Activated CD4-positive, alpha-beta T cell treated with anti-CD3 and anti-CD28 coated beads, Interleukin-2, amount 50 U/mL, for 1 hour (primary cell): ENCODE measurements around the gene EVPL.
"Not testable (repeated sequence)": the region's sequence is repeated elsewhere in the genome, so short reads cannot be mapped to it uniquely, and the experiment has no call there.

Source experiments
- DNase-seq: peaks from one replicate; pipeline ENCODE4 v3.0.0-alpha.2; 2020

Gene EVPL

DNA sequence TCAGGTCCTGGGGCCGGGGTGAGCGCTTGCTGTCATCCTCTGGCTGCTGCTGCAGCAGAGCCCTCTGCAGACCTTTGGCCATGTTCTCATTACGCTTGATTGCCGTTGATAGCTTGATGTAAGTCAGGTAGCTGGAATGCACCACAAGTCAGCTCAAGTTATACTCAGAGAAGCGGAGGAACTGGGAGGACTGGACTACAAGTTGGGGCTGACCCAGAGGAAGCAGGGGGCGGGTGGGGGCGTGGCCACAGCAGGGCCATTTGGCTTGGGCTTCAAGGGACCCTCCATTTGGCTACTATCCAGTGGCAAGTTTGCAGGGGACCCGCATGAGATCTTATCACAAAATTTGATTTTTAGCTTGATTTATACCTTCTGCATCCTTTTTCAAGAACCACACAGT lies 19.0 kb upstream of the EVPL start:
- no peak for DNase-seq

DNA sequence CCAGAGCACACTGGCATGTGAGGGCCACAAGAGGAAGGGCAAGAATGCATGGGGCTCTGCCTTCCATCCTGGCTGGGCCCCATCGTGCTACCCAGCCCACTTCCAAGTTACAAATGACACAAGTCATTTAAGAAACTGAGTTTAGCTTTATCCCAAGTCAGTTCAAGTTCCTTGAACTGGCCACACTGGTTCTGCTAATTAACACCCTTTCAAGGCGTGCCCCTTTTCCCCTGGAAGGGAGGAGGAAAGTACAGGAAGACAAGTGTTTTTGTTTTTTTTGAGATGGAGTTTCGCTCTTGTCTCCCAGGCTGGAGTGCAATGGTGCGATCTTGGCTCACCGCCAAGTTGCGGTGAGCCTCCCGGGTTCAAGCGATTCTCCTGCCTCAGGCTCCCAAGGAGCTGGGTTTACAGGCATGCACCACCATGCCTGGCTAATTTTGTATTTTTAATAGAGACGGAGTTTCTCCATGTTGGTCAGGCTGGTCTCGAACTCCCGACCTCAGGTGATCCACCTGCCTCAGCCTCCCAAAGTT lies 17.4 kb upstream of the EVPL start:
- not testable (repeated sequence) for DNase-seq

DNA sequence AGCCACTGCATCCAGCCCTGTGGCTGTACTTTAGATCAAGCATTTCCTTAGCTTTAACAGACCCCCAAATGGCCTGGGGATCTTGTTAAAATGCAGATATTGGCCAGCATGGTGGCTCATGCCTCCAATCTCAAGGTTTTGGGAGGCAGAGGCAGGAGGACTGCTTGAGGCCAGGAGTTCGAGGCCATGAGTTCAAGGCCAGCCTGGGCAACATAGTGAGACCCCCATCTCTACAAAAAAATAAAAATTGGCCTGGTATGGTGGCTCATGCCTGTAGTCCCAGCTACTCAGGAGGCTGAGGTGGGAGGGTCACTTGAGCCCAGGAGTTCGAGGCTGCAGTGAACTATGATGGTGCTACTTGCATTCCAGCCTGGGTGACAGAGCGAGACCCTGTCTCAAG lies 15.8 kb upstream of the EVPL start:
- not testable (repeated sequence) for DNase-seq

DNA sequence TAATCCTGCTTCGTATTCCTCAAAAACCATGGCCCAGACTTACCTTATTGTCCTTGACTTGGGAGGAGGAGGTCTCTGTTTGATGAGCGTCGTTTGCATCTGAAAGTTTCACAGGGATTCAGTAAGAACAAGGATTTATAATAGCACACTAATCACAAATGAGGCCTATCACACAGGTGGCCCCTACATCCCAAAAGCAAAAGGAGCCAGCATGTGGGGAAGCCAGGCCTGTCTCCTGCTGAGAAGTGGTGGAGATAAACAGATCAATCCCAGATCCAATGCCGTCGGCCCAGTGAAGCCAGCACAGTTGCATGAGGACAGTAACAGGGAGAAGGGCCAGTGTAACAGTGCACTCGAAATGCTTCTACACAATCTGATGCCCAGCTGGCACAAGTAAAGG lies 13.3 kb upstream of the EVPL start:
- DNase-seq = no peak

DNA sequence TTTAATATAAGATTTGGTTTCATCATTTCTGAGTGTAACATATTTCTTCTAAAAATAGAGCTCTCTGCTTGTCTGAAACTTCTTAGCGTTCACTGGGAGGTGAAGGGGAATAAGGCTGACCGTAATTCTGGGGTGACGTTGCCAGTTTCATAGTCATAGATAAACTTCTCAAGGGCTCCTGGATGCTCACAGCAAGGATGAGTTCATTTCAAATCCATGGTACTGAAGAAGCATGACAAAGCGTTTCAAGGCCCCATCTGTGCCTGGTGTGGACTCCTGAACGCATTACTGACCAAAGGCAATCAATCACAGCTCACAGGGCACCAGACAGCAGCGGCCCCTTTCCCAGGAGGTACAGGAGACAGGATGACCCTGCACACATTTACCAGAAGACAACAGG lies 12.0 kb upstream of the EVPL start:
- DNase-seq = no peak

DNA sequence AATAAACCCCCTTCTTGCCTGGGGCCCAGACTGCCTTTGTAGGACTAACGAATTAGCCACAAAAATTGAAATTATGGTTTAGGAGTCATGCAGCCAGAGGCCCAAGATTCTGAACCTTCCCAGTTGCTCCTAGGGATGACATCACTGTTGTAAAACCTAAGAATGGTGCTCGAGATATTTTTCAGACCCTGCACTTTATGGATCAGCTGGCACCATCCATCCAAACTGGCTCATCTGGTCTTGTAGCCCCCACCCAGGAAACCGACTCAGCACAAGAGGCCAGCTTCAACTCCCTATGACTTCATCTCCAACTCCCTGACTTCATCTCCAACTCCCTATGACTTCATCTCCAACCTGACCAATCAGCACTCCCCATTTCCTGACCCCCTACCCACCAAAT lies 10.9 kb upstream of the EVPL start:
- DNase-seq = no peak

DNA sequence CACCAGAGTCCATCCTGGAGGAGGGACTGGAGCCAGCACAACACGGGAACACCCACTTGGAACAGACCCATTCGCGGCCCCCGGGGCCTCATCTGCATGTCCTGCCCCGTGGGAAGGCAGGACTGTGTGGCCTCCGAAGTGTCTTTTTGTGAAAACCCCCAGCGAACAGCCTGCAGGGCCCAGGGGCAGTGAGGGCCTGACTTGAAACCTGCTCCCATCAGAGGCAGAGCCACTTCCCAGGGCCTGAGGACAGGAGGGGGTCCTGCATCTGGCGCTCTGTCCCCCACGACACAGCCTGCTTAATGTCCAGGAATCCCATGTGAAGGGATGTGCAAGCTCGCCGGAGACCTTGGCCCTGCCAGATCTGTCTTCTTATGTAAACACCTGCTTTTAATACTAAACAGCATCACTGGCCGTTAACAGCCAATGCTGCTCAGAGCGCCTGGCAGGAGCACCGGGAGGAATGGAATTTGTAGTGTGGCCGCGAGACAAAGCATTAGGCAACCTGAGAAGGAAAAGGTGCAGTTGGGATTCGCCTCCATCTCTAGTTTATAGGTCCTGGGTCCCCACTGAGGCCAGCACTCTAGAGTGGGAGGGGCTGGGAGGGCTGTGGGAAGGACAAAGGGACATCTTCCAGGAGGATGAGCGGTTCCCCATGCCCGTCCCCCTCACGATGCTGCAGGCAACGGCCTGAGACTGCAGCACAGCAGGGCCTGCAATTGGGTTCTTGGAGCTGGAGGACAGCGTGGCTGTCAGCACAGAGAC lies 9.6 kb upstream of the EVPL start:
- DNase-seq = no peak

DNA sequence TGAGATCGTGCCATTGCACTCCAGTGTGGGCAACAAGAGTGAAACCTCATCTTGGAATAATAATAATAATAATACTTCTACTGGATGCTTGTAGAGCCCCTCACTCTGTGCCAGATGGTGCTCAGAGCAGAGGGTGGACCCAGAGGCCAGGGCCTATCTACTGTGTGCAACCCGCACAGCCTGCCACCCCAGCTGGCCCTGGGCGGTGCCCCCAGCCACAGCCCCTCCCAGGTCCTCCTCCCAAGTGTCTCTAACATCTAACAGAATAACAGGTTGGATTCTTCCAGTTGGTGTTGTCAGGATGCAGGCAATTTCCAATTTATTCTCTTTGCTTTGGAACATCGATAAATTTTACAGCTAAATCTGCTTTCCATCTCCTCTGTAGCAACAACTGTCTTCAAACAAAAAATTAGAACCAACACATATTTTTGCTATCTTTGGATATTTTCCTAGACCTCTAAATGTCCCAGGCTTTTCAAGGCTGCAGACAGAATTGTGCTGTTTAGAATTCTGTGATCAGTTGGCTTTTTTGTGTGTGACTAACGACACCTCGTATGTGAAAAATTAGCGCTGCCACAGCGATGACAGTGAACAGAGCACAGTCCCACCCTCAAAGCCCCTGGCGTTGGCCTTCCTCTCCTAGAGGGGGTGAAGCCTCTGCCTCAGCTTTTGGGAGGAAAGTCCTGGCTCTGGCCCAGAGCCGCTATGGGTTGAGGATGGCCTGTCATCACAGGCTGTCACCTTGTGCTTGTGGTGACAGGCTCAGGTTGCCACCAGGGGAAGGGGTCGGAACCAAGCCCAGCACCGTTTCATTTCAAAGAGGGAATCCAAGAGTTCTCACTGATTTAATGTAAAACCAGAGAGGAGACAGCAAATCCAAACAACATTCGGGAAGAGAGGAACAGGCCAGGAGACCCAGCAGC lies 7.6 kb upstream of the EVPL start:
- DNase-seq = no peak

DNA sequence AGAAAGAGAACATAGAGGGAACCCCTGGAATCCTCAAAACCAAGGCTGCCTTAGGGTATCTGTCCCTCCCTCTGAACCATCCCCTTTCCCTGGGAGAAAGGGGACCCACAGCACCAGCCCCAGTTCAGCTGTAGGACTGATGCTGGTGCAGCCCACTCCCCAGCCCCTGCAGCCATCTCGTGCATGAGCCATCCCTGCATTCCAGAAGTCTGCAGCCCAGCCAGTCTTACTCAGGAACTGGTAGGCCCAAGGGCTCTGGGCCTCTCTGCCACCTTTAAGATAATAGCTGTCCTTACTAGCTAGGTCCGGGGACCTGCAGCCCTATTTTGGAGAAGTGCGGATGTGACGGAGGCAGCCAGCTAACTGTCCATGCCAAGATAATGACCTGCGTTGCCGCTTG lies 6.0 kb upstream of the EVPL start:
- DNase-seq = no peak

DNA sequence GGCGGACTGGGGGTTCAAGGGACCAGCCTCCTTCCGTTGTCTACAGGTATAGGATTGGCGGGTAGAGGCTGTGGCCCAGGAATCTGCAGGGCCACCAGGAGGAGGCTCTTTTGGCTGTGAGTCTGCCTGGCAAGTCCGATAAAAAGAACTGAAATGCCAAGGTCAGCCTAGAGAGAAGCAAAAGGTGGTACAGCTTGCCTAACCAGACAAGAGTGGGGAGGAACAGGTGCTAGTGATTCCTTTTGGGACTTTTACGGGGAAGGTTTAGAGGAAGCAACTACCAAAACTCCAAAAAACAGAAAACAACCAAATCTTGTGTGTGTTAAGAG lies 5.6 kb upstream of the EVPL start:
- DNase-seq = no peak

DNA sequence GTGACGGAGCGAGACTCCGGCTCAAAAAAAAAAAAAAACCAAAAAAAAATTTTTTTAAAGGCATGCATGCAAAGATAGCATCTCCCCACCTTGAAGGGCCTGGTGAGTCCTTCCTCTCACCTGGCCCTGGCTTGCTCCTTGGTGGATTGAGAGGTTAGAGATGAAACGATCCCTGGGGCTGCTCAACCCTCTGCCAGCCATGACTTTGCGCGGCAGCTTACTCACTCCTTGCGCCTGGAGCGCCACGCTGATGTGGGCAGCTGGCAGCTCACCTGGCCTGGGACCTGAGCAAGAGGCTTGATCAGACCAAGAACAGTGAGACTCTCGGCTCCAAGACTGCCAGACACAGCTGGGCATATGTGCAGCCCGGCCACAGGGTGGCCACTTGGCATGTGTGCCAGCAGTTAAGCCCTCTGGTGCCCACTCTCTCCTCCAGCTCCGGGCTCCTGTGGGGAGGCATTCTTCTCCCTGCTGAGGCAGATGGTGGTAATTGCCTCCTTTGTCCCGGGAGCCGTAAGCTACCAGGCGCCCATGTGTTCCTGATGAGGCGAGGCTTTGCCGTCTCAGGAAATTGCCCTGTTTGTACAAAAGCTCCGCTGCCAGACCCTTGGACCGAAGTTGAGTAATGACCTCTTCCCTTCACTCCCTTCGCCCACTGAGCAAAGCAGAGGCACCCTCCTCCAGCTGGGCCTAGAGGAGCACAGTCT lies 5.1 kb upstream of the EVPL start:
- DNase-seq = no peak

DNA sequence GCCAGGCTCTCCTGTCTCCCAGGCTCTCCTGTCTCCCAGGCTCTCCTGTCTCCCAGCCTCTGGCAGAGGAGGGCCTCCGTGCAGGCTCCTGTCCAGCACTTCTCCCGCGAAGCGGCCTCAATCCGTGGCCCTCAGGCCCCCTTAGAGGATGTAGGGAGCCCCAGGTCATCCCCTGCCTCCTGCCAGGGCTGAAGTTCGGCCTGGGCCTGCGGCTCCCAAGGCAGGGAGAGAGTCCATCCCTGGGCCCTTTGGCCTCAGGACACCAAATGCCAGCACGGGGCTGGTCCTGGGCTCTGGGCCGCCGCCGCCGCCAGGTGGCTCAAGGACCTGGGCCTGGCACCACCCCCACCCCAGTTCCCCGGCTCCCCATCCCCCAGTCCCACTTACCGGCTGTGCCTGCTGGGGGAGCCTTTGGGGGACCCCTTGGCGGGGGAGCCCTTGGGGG lies 370 bp downstream of the EVPL start:
- no peak for DNase-seq

DNA sequence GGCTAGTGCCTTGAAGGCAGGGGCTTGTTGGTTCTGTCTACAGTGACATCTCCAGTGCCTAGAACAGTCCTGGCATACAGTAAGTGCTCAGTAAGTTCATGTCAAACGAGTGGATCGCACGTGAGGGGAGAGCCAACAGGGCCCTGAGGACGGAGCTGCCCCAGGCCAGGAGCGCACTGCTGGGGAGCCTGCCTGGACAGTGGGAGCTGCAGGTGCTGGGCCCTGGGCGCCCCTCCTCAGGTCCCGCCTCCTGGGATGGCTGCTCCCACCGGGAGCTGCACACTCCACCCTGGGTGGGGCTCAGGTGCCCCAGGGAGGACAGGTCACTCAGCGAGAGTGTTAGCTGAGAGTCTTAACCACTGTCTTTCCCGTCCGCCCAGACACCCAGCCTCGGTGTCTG lies 1.8 kb downstream of the EVPL start:
- DNase-seq = no peak

DNA sequence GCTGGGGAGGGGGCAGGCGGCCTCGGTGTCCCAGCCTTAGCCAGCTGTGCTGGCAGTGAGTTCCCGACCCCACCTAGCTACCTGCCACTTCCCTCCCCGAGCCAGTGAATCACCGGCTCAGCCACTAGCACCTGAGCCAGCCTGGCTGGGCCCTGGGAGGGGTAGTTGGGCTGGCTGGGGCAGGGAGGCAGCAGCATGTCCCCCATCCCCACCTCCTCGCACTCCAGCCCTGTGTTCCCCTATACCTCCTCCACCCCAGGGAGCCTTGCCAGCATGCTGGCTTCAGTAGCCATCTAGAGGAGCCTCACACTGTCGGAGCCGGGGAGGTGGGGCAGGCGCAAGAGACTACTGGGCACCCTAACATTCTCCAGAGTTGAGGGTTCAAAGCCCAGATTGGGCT lies 2.8 kb downstream of the EVPL start:
- DNase-seq = no peak

DNA sequence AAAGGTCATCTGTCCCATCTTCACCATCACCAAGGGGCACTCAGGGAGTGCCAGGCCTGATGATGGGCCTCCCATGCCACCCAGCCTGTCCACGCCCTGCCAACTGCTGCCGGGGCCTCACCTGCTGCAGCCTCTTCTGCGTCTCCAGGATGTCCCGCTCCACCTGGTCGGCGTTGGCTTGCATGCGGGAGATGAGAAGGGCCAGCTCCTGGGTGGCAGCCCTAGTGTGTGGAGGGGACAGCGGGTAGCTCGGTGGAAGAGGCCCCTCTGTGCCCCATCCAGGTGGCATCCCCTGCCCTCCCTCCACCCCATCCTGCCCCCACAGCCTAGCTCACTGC lies 3.2 kb downstream of the EVPL start:
- no peak for DNase-seq

DNA sequence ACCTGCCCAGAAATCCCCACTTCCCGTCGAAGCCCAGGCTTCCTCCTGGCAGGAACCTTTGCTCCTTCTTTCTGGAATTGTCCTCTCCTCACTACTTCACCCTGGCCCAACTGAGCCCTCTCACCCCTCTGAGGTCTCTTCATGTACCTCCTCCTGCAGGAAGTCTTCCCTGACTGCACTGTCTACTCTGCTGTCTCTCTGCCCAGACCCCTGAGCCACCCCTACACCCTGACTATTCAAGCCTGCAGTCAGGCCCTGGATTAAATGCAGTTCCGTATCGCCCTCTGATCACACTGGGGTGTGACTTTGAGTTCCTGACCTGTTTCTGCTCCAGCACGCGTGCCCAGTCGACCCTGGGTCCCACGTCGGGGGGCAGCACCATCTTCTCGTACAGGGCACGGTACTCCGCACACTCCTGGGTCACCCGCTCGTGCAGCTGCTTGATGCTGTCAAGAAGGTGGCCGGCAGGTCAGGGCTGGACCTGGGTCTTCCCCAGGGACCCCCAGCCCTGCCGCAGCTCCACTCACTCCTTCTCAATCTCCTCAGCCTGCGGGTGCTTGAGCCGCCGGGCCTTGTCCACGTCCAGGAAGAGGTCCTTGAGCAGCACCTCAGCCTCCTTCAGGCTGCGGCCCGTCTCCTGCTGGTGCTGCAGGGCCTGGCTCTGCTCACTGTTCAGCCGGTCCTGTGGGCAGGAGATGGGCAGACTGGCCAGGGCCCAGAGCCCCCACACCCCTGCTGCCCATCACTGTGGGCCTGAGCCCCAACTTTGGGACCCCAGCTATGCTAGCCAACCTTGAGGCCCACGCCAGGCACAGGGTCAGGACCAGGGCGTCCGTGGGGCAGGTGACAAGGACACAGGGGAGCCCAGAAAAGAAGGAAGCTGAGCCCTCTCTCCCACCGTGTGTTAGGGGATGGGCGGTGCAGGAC lies 3.9 kb downstream of the EVPL start:
- no peak for DNase-seq

DNA sequence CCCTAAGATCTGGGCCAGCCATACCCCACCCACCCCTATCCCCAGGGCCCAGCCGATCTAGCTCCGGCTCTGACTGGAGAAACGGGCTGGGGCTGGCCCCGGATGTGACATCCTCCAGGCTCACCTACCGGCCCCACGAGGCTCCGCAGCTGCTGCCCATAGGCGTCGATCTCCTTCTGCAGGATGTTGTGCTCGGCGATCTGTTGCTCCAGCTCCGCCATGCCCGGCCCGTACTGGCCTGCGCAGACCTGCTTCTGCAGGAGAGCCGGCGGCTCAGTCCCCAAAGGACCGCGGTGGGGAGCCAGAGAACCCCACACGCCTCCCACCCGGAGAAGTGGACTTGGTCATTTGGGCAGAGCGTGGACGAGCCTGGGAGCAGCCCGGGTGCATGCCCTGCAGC lies 4.8 kb downstream of the EVPL start:
- DNase-seq = no peak

DNA sequence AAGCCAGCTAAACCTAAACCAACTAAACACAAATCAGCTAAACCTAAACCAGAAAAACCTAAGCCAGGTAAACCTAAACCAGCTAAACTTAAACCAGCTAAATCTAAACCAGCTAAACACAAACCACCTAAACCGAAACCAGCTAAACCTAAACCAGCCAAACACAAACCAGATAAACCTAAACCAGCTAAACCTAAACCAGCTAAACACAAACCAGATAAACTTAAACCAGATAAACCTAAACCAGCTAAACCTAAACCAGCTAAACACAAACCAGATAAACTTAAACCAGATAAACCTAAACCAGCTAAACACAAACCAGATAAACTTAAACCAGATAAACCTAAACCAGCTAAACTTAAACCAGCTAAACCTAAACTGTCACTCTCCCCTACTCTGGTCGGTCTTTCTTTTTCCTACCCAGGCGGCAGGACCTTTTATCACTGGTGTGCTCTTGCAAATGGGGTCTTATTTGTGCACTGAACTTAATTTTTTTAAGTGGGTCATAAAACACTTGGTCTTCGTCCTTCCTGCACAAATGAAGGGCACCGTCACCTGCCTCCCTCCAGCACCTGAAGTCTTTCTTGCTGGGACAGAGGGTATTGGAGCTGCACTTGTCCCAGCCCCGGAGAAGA lies 7.2 kb downstream of the EVPL start:
- no peak for DNase-seq

DNA sequence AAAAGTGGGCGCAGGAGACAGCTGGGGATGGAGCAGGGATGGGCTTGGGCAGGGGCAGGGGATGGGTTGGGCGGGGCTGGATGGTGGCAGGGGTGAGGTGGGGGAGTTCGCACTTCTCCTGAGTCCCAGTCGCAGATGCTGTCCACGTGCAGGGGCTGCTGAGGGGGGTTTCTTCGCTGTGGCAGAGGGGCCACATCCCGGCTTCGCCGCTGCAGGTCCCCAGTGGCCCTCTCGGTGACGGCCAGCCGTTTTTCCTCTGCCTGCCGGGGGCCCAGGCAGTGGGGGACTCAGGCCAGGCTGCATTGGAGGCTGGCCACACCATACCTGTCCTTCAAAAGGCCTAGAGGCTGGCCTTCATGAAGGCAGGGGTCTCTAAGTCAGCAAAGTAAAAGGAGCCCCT lies 8.3 kb downstream of the EVPL start:
- DNase-seq = no peak

DNA sequence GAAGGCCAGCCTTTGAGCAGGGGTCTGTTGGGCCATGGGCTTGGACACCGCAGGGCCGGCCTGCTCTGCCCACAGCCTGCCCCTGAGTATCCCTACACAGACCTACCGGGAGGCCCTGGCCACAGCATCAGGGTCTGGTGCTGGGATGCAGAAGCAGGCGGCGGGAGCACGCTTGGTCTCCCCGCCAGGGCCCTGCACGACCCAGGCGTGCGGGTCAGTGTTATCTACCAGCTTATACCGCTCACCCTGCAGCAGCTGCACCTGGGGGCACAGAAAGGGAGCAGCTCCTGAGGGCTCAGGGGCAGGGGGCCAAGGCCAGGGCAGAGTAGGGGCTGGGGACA lies 8.8 kb downstream of the EVPL start:
- no peak for DNase-seq

DNA sequence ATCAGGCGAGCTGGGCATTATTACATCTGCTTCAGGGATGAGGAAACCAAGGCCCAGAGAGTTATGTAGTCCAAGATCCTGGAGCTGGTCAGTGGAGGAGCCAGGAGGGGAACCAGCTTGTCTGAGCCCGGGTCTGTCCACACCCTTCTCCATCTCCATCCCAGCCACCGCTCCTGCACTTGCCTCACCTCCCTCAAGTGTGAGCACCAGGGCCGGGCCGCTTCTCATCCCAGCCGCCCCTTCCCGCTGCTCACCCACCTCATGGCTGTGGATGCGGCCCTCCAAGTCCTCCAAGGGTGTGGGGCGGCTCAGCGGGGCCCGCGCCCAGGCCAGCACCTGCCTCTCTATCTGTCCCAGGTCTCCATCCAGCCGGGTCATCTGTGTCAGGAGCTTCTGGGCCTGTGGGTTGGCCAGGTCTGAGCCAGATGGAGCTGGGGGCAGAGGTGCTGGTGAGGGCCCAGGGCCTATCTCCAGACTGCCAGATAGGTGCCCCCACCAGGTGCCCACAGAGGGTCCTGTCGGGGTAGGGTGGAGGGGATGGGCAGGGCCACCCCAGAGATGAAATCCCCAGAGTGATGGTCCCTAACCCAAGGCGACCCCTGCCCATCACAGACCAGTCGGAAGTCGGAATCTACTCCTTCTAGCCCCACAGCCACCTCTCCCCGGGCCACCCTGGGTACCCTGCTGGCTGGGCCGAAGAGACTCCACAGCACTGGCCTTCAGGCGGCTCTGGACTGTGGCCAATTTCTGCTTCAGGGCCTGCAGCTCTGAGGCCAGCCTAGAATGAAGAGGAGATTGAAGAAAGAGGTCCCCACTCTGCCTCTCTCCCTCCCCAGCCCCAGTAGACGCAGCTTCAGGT lies 9.4 kb downstream of the EVPL start:
- DNase-seq = no peak
